HepG2 (cell line): Measurements from ENCODE around the gene NKD1. TPM values are rescaled to one million over a fixed set of nuclear protein-coding genes. Genes with fewer than 3 reads are reported as not detected.

Experiments
- ARHGAP35 ChIP-seq: sonication (generic); formaldehyde crosslinking; IDR thresholded peaks from 2 replicates; pipeline ENCODE4 v1.9.0; 2022; ENCODE audit warnings: mild to moderate bottlenecking, inconsistent platforms, moderate library complexity, missing genetic modification reagents, borderline replicate concordance
- ATM ChIP-seq: fragments of 450-650 bp; IDR thresholded peaks from 2 replicates; pipeline ENCODE4 v1.7.1; 2017; ENCODE audit warnings: mild to moderate bottlenecking, borderline replicate concordance
- CC2D1A ChIP-seq: sonication (generic); formaldehyde crosslinking; IDR thresholded peaks from 2 replicates; pipeline ENCODE4 v1.8.1; 2023; ENCODE audit warnings: mild to moderate bottlenecking, missing genetic modification reagents
- EED ChIP-seq: sonication (generic); formaldehyde crosslinking; IDR thresholded peaks from 2 replicates; pipeline ENCODE4 v1.5.0; 2020; ENCODE audit warnings: mild to moderate bottlenecking, missing genetic modification reagents
- GABPB1 ChIP-seq: IDR thresholded peaks from 2 replicates; pipeline ENCODE4 v1.6.1; 2016; ENCODE audit warnings: mild to moderate bottlenecking, missing genetic modification reagents, moderate library complexity, missing compliant biosample characterization
- GLI4 ChIP-seq: sonication (generic); formaldehyde crosslinking; IDR thresholded peaks from 2 replicates; pipeline ENCODE4 v1.5.1; 2020; ENCODE audit warnings: missing genetic modification reagents, mild to moderate bottlenecking, moderate library complexity, borderline replicate concordance
- KLF6 ChIP-seq: IDR thresholded peaks from 2 replicates; pipeline ENCODE4 v1.8.0; 2016; ENCODE audit warnings: missing biosample characterization, missing genetic modification reagents
- PAX8 ChIP-seq: sonication (generic); formaldehyde crosslinking; IDR thresholded peaks from 2 replicates; pipeline ENCODE4 v1.8.0; 2022; ENCODE audit warnings: mild to moderate bottlenecking, missing genetic modification reagents, borderline replicate concordance
- PHF8 ChIP-seq: sonication (generic); formaldehyde crosslinking; IDR thresholded peaks from 2 replicates; pipeline ENCODE4 v1.5.0; 2020; ENCODE audit warnings: missing genetic modification reagents
- PRPF4 ChIP-seq: fragments of 200-400 bp; formaldehyde crosslinking; IDR thresholded peaks from 2 replicates; pipeline ENCODE4 v1.6.1; 2016; ENCODE audit warnings: low read length, low read depth; ENCODE audit not compliant: poor library complexity, severe bottlenecking
- SIN3A ChIP-seq: IDR thresholded peaks from 2 replicates; pipeline ENCODE4 v1.6.1; 2011; ENCODE audit warnings: low read depth, mild to moderate bottlenecking, control low read depth, low read length, borderline replicate concordance
- SKI ChIP-seq: fragments of 450-650 bp; IDR thresholded peaks from one replicate; pipeline ENCODE4 v1.6.1; 2018; ENCODE audit warnings: mild to moderate bottlenecking; ENCODE audit not compliant: partially characterized antibody
- SMAD3 ChIP-seq: sonication (generic); formaldehyde crosslinking; IDR thresholded peaks from 2 replicates; pipeline ENCODE4 v1.4.0; 2020; ENCODE audit warnings: missing genetic modification reagents
- SMARCE1 ChIP-seq: fragments of 450-650 bp; IDR thresholded peaks from 2 replicates; pipeline ENCODE4 v1.6.1; 2017; ENCODE audit warnings: borderline replicate concordance
- STAG1 ChIP-seq: sonication (generic); formaldehyde crosslinking; IDR thresholded peaks from 2 replicates; pipeline ENCODE4 v1.4.0; 2020; ENCODE audit warnings: missing genetic modification reagents
- TEF ChIP-seq: sonication (generic); formaldehyde crosslinking; IDR thresholded peaks from 2 replicates; pipeline ENCODE4 v1.5.0; 2020; ENCODE audit warnings: missing genetic modification reagents
- THYN1 ChIP-seq: sonication (generic); formaldehyde crosslinking; IDR thresholded peaks from 2 replicates; pipeline ENCODE4 v1.8.1; 2023; ENCODE audit warnings: low read depth, mild to moderate bottlenecking, moderate library complexity, missing genetic modification reagents, borderline replicate concordance
- ZMYM2 ChIP-seq: sonication (generic); formaldehyde crosslinking; IDR thresholded peaks from 2 replicates; pipeline ENCODE4 v1.8.0; 2022; ENCODE audit warnings: mild to moderate bottlenecking, missing genetic modification reagents
- ZNF562 ChIP-seq: sonication (generic); formaldehyde crosslinking; IDR thresholded peaks from 2 replicates; pipeline ENCODE4 v1.8.0; 2022; ENCODE audit warnings: missing genetic modification reagents, borderline replicate concordance
- polyA plus RNA-seq, 8 experiments: library from polyadenylated mRNA; depleted of rRNA in 3 of 8; stranded (reverse) in 7 of 8; unstranded in 1 of 8; fragments of >200 nt; fragmentation: Illumina TruSeq in 4 of 8; extraction: Trizol in 4 of 8; gene quantifications; 2 replicates each; pipeline versions ENCODE4 v1.2.1 to v1.2.3, GENCODE V29; 2011 to 2016; ENCODE audit warnings: low read depth in 4 of 8, missing spikeins in 1 of 8, mixed read lengths in 1 of 8; ENCODE audit not compliant: insufficient read depth in 1 of 8
- total RNA-seq, 5 experiments: library from RNA; depleted of rRNA; stranded (reverse); fragments of >200 nt; fragmentation: Illumina TruSeq; extraction: Trizol; gene quantifications; 2 replicates each; pipeline ENCODE4 v1.2.3, GENCODE V29; 2016; ENCODE audit warnings: low read depth in 1 of 5
- TF ChIP-seq, protein P1 (sequence below): sonication (generic); formaldehyde crosslinking; conservative IDR thresholded peaks from 2 replicates; pipeline ENCODE4 v1.8.0; 2022; ENCODE audit warnings: mild to moderate bottlenecking, moderate library complexity, missing genetic modification reagents
- TF ChIP-seq, protein P2 (sequence below): sonication (generic); formaldehyde crosslinking; IDR thresholded peaks from 2 replicates; pipeline ENCODE4 v1.8.1; 2022; ENCODE audit warnings: low read depth, mild to moderate bottlenecking, missing genetic modification reagents
- TF ChIP-seq, protein P3 (sequence below): sonication (generic); formaldehyde crosslinking; IDR thresholded peaks from 2 replicates; pipeline ENCODE4 v1.4.0; 2020; ENCODE audit warnings: missing genetic modification reagents

The NKD1 gene
- total and polyA plus RNA-seq, 2 of the 13 experiments (the other 11 are each of a cell fraction or from before 2014, with no cell fraction given): 70.4 to 121 TPM

DNA sequence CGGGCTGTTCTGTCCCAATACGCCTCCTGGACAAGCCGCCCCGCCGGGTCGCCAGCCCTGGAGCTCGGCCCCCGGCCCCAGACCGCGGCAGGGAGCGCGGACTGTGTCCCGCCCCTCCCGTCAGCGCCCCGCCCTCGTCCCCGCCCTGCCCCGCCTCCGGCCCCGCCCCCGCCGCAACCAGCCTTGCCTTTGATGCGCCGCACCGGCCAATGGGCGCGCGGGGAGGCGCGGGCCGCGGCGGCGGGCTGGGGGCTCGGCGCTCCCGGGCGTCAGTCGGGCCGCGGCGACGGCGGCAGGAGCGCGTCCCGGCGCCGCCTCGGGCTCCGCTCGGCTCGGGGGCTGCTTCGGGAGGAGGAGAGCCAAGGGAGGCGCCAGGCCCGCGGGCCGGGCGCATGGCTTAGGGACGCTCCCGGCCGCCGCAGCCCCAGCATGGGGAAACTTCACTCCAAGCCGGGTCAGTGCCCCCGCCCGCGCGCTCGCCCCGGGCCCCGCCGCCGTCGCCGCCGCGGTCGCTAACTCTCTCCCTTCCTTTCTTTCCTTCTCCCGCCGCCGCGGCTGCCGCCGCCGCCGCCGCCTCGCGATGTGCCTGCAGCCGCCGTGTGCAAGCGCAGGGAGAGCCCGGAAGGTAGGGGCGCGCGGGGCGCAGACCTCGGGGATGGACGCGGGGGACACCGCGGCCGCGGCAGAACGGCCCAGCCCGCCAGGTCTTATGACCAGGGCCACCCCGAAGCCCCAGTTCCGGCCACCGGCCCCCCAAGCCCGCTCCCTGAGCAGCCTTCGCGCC lies at the start of gene NKD1 (continued):
- TF ChIP-seq TEF (CRISPR knock-in tag) (no peak), ZNF562 (0 out of 2 replicates have a peak, but pooled peaks have one; percentile 36), GLI4 (CRISPR knock-in tag) (0 out of 2 replicates have a peak, but pooled peaks have one; percentile 2), STAG1 (CRISPR knock-in tag) (no peak), EED (CRISPR knock-in tag) (no peak), ARHGAP35 (CRISPR knock-in tag) (no peak), CC2D1A (CRISPR knock-in tag) (no peak), SKI (peak; percentile 55), ZMYM2 (CRISPR knock-in tag) (0 out of 2 replicates have a peak, but pooled peaks have one; percentile 23), PAX8 (no peak), SIN3A (peak; percentile 75; the same call in 1 of the 2 replicates), GABPB1 (peak; percentile 39; the same call in 1 of the 2 replicates), SMAD3 (CRISPR knock-in tag) (no peak), PHF8 (peak; percentile 38; the same call in 1 of the 2 replicates), PRPF4 (no peak), SMARCE1 (no peak), THYN1 (no peak), KLF6 (CRISPR knock-in tag) (no peak), ATM (no peak)
- TF ChIP-seq, protein P1, sequence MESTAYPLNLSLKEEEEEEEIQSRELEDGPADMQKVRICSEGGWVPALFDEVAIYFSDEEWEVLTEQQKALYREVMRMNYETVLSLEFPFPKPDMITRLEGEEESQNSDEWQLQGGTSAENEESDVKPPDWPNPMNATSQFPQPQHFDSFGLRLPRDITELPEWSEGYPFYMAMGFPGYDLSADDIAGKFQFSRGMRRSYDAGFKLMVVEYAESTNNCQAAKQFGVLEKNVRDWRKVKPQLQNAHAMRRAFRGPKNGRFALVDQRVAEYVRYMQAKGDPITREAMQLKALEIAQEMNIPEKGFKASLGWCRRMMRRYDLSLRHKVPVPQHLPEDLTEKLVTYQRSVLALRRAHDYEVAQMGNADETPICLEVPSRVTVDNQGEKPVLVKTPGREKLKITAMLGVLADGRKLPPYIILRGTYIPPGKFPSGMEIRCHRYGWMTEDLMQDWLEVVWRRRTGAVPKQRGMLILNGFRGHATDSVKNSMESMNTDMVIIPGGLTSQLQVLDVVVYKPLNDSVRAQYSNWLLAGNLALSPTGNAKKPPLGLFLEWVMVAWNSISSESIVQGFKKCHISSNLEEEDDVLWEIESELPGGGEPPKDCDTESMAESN: peak; percentile 57; the same call in 1 of the 2 replicates
- TF ChIP-seq, protein P2, sequence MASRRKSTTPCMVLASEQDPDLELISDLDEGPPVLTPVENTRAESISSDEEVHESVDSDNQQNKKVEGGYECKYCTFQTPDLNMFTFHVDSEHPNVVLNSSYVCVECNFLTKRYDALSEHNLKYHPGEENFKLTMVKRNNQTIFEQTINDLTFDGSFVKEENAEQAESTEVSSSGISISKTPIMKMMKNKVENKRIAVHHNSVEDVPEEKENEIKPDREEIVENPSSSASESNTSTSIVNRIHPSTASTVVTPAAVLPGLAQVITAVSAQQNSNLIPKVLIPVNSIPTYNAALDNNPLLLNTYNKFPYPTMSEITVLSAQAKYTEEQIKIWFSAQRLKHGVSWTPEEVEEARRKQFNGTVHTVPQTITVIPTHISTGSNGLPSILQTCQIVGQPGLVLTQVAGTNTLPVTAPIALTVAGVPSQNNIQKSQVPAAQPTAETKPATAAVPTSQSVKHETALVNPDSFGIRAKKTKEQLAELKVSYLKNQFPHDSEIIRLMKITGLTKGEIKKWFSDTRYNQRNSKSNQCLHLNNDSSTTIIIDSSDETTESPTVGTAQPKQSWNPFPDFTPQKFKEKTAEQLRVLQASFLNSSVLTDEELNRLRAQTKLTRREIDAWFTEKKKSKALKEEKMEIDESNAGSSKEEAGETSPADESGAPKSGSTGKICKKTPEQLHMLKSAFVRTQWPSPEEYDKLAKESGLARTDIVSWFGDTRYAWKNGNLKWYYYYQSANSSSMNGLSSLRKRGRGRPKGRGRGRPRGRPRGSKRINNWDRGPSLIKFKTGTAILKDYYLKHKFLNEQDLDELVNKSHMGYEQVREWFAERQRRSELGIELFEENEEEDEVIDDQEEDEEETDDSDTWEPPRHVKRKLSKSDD: no peak
- TF ChIP-seq, protein P3, sequence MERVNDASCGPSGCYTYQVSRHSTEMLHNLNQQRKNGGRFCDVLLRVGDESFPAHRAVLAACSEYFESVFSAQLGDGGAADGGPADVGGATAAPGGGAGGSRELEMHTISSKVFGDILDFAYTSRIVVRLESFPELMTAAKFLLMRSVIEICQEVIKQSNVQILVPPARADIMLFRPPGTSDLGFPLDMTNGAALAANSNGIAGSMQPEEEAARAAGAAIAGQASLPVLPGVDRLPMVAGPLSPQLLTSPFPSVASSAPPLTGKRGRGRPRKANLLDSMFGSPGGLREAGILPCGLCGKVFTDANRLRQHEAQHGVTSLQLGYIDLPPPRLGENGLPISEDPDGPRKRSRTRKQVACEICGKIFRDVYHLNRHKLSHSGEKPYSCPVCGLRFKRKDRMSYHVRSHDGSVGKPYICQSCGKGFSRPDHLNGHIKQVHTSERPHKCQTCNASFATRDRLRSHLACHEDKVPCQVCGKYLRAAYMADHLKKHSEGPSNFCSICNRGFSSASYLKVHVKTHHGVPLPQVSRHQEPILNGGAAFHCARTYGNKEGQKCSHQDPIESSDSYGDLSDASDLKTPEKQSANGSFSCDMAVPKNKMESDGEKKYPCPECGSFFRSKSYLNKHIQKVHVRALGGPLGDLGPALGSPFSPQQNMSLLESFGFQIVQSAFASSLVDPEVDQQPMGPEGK (CRISPR knock-in tag): peak; percentile 19
